H9 (cell line): ENCODE measurements around the gene SEC16B. TPM values are rescaled to one million over a fixed set of nuclear protein-coding genes. Genes with fewer than 3 reads are reported as not detected.

Experiments
- DNase-seq: peaks from one replicate; pipeline ENCODE4 v3.0.0-alpha.2; 2017
- H2AFZ ChIP-seq: one replicate; pipeline ENCODE4 v1.6.1; 2013; ENCODE audit warnings: mild to moderate bottlenecking, low read length, control low read depth, moderate library complexity
- H2AK5ac ChIP-seq: 2 replicates; pipeline ENCODE4 v1.6.1; 2013; ENCODE audit warnings: low read length, control low read depth, mixed read lengths; ENCODE audit not compliant: insufficient read length
- H2BK120ac ChIP-seq: one replicate; pipeline ENCODE4 v1.6.1; 2013; ENCODE audit warnings: low read depth, mild to moderate bottlenecking, low read length, control low read depth, inconsistent platforms; ENCODE audit not compliant: poor library complexity, severe bottlenecking
- H2BK12ac ChIP-seq: 2 replicates; pipeline ENCODE4 v1.6.1; 2013; ENCODE audit warnings: low read length, control low read depth, mixed read lengths, low read depth; ENCODE audit not compliant: insufficient read length
- H2BK15ac ChIP-seq: 2 replicates; pipeline ENCODE4 v1.6.1; 2013; ENCODE audit warnings: low read depth, low read length, control low read depth
- H2BK20ac ChIP-seq: one replicate; pipeline ENCODE4 v1.6.1; 2013; ENCODE audit warnings: low read depth, mild to moderate bottlenecking, low read length, control low read depth, inconsistent platforms; ENCODE audit not compliant: poor library complexity, severe bottlenecking
- H2BK5ac ChIP-seq: 2 replicates; pipeline ENCODE4 v1.6.1; 2013; ENCODE audit warnings: low read length, control low read depth, mixed read lengths; ENCODE audit not compliant: insufficient read length
- H3K14ac ChIP-seq: 2 replicates; pipeline ENCODE4 v1.6.1; 2013; ENCODE audit warnings: low read length, control low read depth; ENCODE audit not compliant: insufficient read depth
- H3K18ac ChIP-seq: 2 replicates; pipeline ENCODE4 v1.6.1; 2013; ENCODE audit warnings: low read depth, mild to moderate bottlenecking, mixed read lengths, low read length, control low read depth; ENCODE audit not compliant: insufficient read length
- H3K23ac ChIP-seq: 2 replicates; pipeline ENCODE4 v1.6.1; 2013; ENCODE audit warnings: low read length, control low read depth, mixed read lengths, low read depth; ENCODE audit not compliant: insufficient read length
- H3K23me2 ChIP-seq: 2 replicates; pipeline ENCODE4 v1.6.1; 2013; ENCODE audit warnings: low read depth, mild to moderate bottlenecking, mixed read lengths, low read length, control low read depth; ENCODE audit not compliant: insufficient read length, poor library complexity, severe bottlenecking
- H3K27ac ChIP-seq: 2 replicates; pipeline ENCODE4 v1.5.1; 2013; ENCODE audit warnings: low read length, control low read depth, mixed read lengths, low read depth; ENCODE audit not compliant: insufficient read length
- H3K27me3 ChIP-seq: 2 replicates; pipeline ENCODE4 v1.6.1; 2013; ENCODE audit warnings: low read length, control low read depth, inconsistent platforms; ENCODE audit not compliant: insufficient read depth
- H3K4ac ChIP-seq: 2 replicates; pipeline ENCODE4 v1.6.1; 2013; ENCODE audit warnings: low read depth, mild to moderate bottlenecking, control low read depth, inconsistent platforms, low read length, moderate library complexity
- H3K4me1 ChIP-seq: 2 replicates; pipeline ENCODE4 v1.6.1; 2013; ENCODE audit warnings: low read length, control low read depth, inconsistent platforms; ENCODE audit not compliant: insufficient read depth
- H3K4me2 ChIP-seq: 2 replicates; pipeline ENCODE4 v1.6.1; 2013; ENCODE audit warnings: low read length, control low read depth, mixed read lengths; ENCODE audit not compliant: insufficient read length, insufficient read depth
- H3K56ac ChIP-seq: 2 replicates; pipeline ENCODE4 v1.6.1; 2013; ENCODE audit warnings: low read depth, mild to moderate bottlenecking, mixed read lengths, low read length, control low read depth; ENCODE audit not compliant: insufficient read length
- H3K79me1 ChIP-seq: 2 replicates; pipeline ENCODE4 v1.6.1; 2013; ENCODE audit warnings: low read depth, mild to moderate bottlenecking, moderate library complexity, low read length, control low read depth, inconsistent platforms; ENCODE audit not compliant: insufficient read depth, poor library complexity, severe bottlenecking
- H3K79me2 ChIP-seq: 2 replicates; pipeline ENCODE4 v1.6.1; 2013; ENCODE audit warnings: low read length, control low read depth, inconsistent platforms; ENCODE audit not compliant: insufficient read depth
- H3K9ac ChIP-seq: 2 replicates; pipeline ENCODE4 v1.6.1; 2013; ENCODE audit warnings: low read length, control low read depth, mixed read lengths; ENCODE audit not compliant: insufficient read length; ENCODE audit errors: extremely low read depth
- H3K9me3 ChIP-seq: one replicate; pipeline ENCODE4 v1.6.1; 2013; ENCODE audit warnings: low read depth, low read length, inconsistent platforms; ENCODE audit not compliant: control insufficient read depth
- H3T11ph ChIP-seq: one replicate; pipeline ENCODE4 v1.6.1; 2013; ENCODE audit warnings: mild to moderate bottlenecking, low read length, control low read depth, inconsistent platforms
- H4K20me1 ChIP-seq: one replicate; pipeline ENCODE4 v1.6.1; 2013; ENCODE audit not compliant: control insufficient read depth, insufficient read length, insufficient read depth
- H4K5ac ChIP-seq: 2 replicates; pipeline ENCODE4 v1.6.1; 2013; ENCODE audit warnings: low read depth, mild to moderate bottlenecking, mixed read lengths, low read length, control low read depth; ENCODE audit not compliant: insufficient read length
- H4K8ac ChIP-seq: replicated peaks from 2 replicates; pipeline ENCODE4 v1.6.1; 2013; ENCODE audit warnings: low read length, control low read depth, mixed read lengths, low read depth; ENCODE audit not compliant: insufficient read length
- H4K91ac ChIP-seq: 2 replicates; pipeline ENCODE4 v1.6.1; 2013; ENCODE audit warnings: low read depth, mild to moderate bottlenecking, moderate library complexity, mixed read lengths, low read length, control low read depth; ENCODE audit not compliant: insufficient read length
- H3K27ac Mint-ChIP-seq, 3 experiments: 2 replicates in 2 of 3; 3 replicates in 1 of 3; pipeline ENCODE4 v1.8.0; 2020 to 2021; ENCODE audit warnings: mixed read lengths in 3 of 3, mild to moderate bottlenecking in 1 of 3, moderate library complexity in 1 of 3
- H3K27me3 Mint-ChIP-seq: 2 replicates; pipeline ENCODE4 v1.8.0; 2021; ENCODE audit warnings: low read depth, mild to moderate bottlenecking, moderate library complexity, mixed read lengths
- H3K36me3 Mint-ChIP-seq, 3 experiments: 2 replicates in 2 of 3; 3 replicates in 1 of 3; pipeline ENCODE4 v1.8.0; 2020 to 2021; ENCODE audit warnings: low read depth in 3 of 3, mixed read lengths in 3 of 3; ENCODE audit not compliant: insufficient read depth in 1 of 3
- H3K4me1 Mint-ChIP-seq, 2 experiments: 2 replicates each; pipeline ENCODE4 v1.8.0; 2020; ENCODE audit warnings: mixed read lengths in 2 of 2
- H3K4me3 Mint-ChIP-seq, 2 experiments: 2 replicates in 1 of 2; 3 replicates in 1 of 2; pipeline ENCODE4 v1.8.0; 2020 to 2021; ENCODE audit warnings: mild to moderate bottlenecking in 2 of 2, mixed read lengths in 2 of 2, moderate library complexity in 1 of 2
- H3K9me3 Mint-ChIP-seq, 2 experiments: 2 replicates in 1 of 2; 3 replicates in 1 of 2; pipeline ENCODE4 v1.8.0; 2020; ENCODE audit warnings: mild to moderate bottlenecking in 2 of 2, mixed read lengths in 2 of 2, moderate library complexity in 1 of 2
- CTCF ChIP-seq: fragments of 200-600 bp; sonication (generic); conservative IDR thresholded peaks from 3 replicates; pipeline ENCODE4 v1.8.0; 2021; ENCODE audit warnings: antibody characterized with exemption, mild to moderate bottlenecking
- WGBS: extraction: QIAGEN DNeasy Blood & Tissue Kit; methylation state at CpG from one replicate; pipeline ENCODE4 v1.1.7; 2013; ENCODE audit warnings: missing lambda C conversion rate, low lambda C conversion rate, mixed read lengths; ENCODE audit not compliant: insufficient read length; ENCODE audit errors: extremely low coverage; 5-methylcytosine and 5-hydroxymethylcytosine counted together
- total RNA-seq: library from RNA; stranded (reverse); gene quantifications from 2 replicates; pipeline ENCODE4 v1.2.1, GENCODE V29; 2021

Gene SEC16B
- total RNA-seq, 1 experiment from 2014 or later = 0.83 TPM

DNA sequence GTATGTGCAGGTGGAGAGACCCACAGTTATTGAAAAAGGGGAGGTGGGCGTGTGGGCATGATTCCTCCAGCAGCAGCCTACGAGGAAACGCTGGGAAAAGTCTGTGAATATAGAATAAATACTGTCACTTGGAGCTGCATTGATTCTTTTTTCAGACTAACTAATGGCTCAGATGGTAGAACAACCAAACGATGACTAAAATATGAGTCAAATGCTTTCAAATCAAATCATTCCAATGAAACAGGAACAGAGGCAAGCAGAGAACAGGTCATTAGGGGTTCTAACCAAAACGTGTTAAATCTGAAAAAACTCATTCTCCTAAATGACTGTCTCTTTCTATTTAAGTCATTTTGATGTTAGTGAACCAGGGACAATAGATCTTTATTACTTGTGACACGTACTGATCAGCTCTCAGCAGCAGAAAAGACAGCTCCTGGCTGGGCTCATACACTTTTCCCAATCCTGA lies 35.1 kb upstream of the SEC16B start:
- H3K23me2 ChIP-seq = no peaks in the 10 kb centered on the region
- H3K27me3 ChIP-seq = no peaks in the 10 kb centered on the region
- no peaks in the 10 kb centered on the region for H3K4me1 ChIP-seq
- H3K4ac ChIP-seq = no peak overlapping the region
- H2BK12ac ChIP-seq = no peak overlapping the region
- no peak overlapping the region for H2BK120ac ChIP-seq
- H2AK5ac ChIP-seq = no peak overlapping the region
- no peaks in the 10 kb centered on the region for H3K9me3 ChIP-seq
- H4K20me1 ChIP-seq = no peaks in the 10 kb centered on the region
- H2BK5ac ChIP-seq = no peak overlapping the region
- H3K56ac ChIP-seq = no peak overlapping the region
- TF ChIP-seq CTCF = no peak
- no peak overlapping the region for H2BK15ac ChIP-seq
- no peaks in the 10 kb centered on the region for H3K36me3 Mint-ChIP-seq
- H3K4me3 Mint-ChIP-seq = no peak overlapping the region
- no peak overlapping the region for H4K8ac ChIP-seq
- H2AFZ ChIP-seq = no peak overlapping the region
- no peak overlapping the region for H3K9ac ChIP-seq
- no peak overlapping the region for H4K91ac ChIP-seq
- H3K27me3 Mint-ChIP-seq = peaks cover 7% of the 10 kb centered on the region
- no peaks in the 10 kb centered on the region for H3K79me1 ChIP-seq
- H3K14ac ChIP-seq = no peak overlapping the region
- H3T11ph ChIP-seq = no peak overlapping the region
- H3K27ac ChIP-seq = no peak overlapping the region
- no peak overlapping the region for H3K18ac ChIP-seq
- H3K23ac ChIP-seq = no peak overlapping the region
- H3K9me3 Mint-ChIP-seq = no peaks in the 10 kb centered on the region; a peak in 1 of 5 replicates
- no peak overlapping the region for H3K4me2 ChIP-seq
- WGBS = no CpG with 5 or more reads among the region's 6 CpGs
- H2BK20ac ChIP-seq = no peak overlapping the region
- DNase-seq = no peak
- H3K79me2 ChIP-seq = no peaks in the 10 kb centered on the region
- no peak overlapping the region for H4K5ac ChIP-seq
- H3K4me1 Mint-ChIP-seq = peaks cover 0 to 1% of the 10 kb centered on the region in 2 experiments; a peak in 1 of 4 replicates
- no peak overlapping the region for H3K27ac Mint-ChIP-seq
